Umbilical cord (tissue), 2 donors: ENCODE measurements around the gene RANBP1. TPM values are rescaled to one million over a fixed set of nuclear protein-coding genes. Genes with fewer than 3 reads are reported as not detected.

Experiments used
- DNase-seq: peaks from one replicate; pipeline ENCODE4 v3.0.0-alpha.2; 2015; ENCODE audit warnings: low spot score
- total RNA-seq: library from RNA; depleted of rRNA; stranded (reverse); fragments of >200 nt; gene quantifications from one replicate; pipeline ENCODE4 v1.2.3, GENCODE V29; 2014; ENCODE audit warnings: low replicate concordance; ENCODE audit not compliant: insufficient read depth

Gene RANBP1
- total RNA-seq, 1 donor from 2014 or later = 265 TPM

GRCh38 chr22:20169253-20169822 is 53.4 kb downstream of the RANBP1 start:
- no peak for DNase-seq

GRCh38 chr22:20170170-20170569 is 54.3 kb downstream of the RANBP1 start:
- no peak for DNase-seq

GRCh38 chr22:20171288-20172140 is 55.6 kb downstream of the RANBP1 start:
- no peak for DNase-seq

GRCh38 chr22:20172141-20172613 is 56.3 kb downstream of the RANBP1 start:
- no peak for DNase-seq

- DNase-seq = no peak
Observed at GRCh38 chr22:20173246-20173645, 57.3 kb downstream of the RANBP1 start.

GRCh38 chr22:20173772-20174171 is 57.9 kb downstream of the RANBP1 start:
- DNase-seq = no peak

GRCh38 chr22:20174785-20175596 is 59.1 kb downstream of the RANBP1 start:
- DNase-seq = no peak

GRCh38 chr22:20175597-20175900 is 59.6 kb downstream of the RANBP1 start:
- no peak for DNase-seq

- DNase-seq = no peak
Observed at GRCh38 chr22:20176421-20177085, 60.6 kb downstream of the RANBP1 start.

Other genes starting within 250 kb of the RANBP1 start
- gene COMT, start 174.3 kb upstream of the RANBP1 start, total RNA-seq = 140 TPM
- gene TXNRD2, start 174.3 kb upstream of the RANBP1 start, total RNA-seq = 32.0 TPM
- 35.4 TPM for gene ARVCF, start 99.3 kb upstream of the RANBP1 start, total RNA-seq
- gene TANGO2, start 95.0 kb upstream of the RANBP1 start, total RNA-seq = 20.5 TPM
- 16.4 TPM for gene DGCR8, start 35.9 kb upstream of the RANBP1 start, total RNA-seq
- gene TRMT2A, start 1.1 kb downstream of the RANBP1 start, total RNA-seq = 30.8 TPM
- 2.2 TPM for gene ZDHHC8, start 15.7 kb downstream of the RANBP1 start, total RNA-seq
- gene CCDC188, start 35.0 kb downstream of the RANBP1 start, total RNA-seq = not detected
- 1.4 TPM for gene RTN4R, start 152.2 kb downstream of the RANBP1 start, total RNA-seq
- 40.0 TPM for gene DGCR6L, start 204.0 kb downstream of the RANBP1 start, total RNA-seq